DND-41 (cell line): ENCODE data around the gene POLR2E.

Experiments
- ATAC-seq: fragments of 200-7000 bp; cut with Tn5 transposase; 3 replicates; pipeline ENCODE4 v1.9.1; 2021; ENCODE audit warnings: low read depth; ENCODE audit not compliant: insufficient read depth
- DNase-seq: peaks from one replicate; pipeline ENCODE4 v3.0.0-alpha.2; 2020
- H2AFZ ChIP-seq: 2 replicates; pipeline ENCODE4 v1.6.0; 2012; ENCODE audit warnings: low read depth, low read length
- H3K27ac ChIP-seq: 2 replicates; pipeline ENCODE4 v1.5.1; 2012; ENCODE audit warnings: low read length, inconsistent platforms
- H3K27me3 ChIP-seq: fragments of 200-600 bp; sonication (generic); 2 replicates; pipeline ENCODE4 v1.6.0; 2012; ENCODE audit warnings: low read length, mild to moderate bottlenecking, inconsistent platforms; ENCODE audit not compliant: insufficient read depth, poor library complexity
- H3K36me3 ChIP-seq: 2 replicates; pipeline ENCODE4 v1.5.1; 2012; ENCODE audit warnings: low read length, inconsistent platforms; ENCODE audit not compliant: insufficient read depth
- H3K4me1 ChIP-seq: 2 replicates; pipeline ENCODE4 v1.5.1; 2012; ENCODE audit warnings: mild to moderate bottlenecking, low read length; ENCODE audit not compliant: insufficient read depth
- H3K4me2 ChIP-seq: 2 replicates; pipeline ENCODE4 v1.6.0; 2012; ENCODE audit warnings: mild to moderate bottlenecking, moderate library complexity, low read length, inconsistent platforms; ENCODE audit not compliant: insufficient read depth
- H3K4me3 ChIP-seq, 2 experiments: fragments of 200-600 bp in 1 of 2; shearing (Covaris generic) in 1 of 2; 2 replicates each; pipeline ENCODE4 v1.5.1; 2012 to 2016; ENCODE audit warnings: inconsistent platforms in 2 of 2, low read length in 2 of 2, mild to moderate bottlenecking in 2 of 2, low read depth in 1 of 2, moderate library complexity in 1 of 2
- H3K79me2 ChIP-seq: 2 replicates; pipeline ENCODE4 v1.6.0; 2012; ENCODE audit warnings: low read length, inconsistent platforms; ENCODE audit not compliant: insufficient read depth
- H3K9ac ChIP-seq: 2 replicates; pipeline ENCODE4 v1.6.0; 2012; ENCODE audit warnings: low read depth, mild to moderate bottlenecking, inconsistent platforms, low read length, moderate library complexity
- H3K9me3 ChIP-seq: 2 replicates; pipeline ENCODE4 v1.5.1; 2012; ENCODE audit warnings: low read length, moderate library complexity, mild to moderate bottlenecking, inconsistent platforms; ENCODE audit not compliant: insufficient read depth, severe bottlenecking
- H4K20me1 ChIP-seq: 2 replicates; pipeline ENCODE4 v1.6.0; 2012; ENCODE audit warnings: low read length; ENCODE audit not compliant: insufficient read depth
- CTCF ChIP-seq: IDR thresholded peaks from 2 replicates; pipeline ENCODE4 v1.5.1; 2012; ENCODE audit warnings: borderline replicate concordance, low read length, moderate library complexity, mild to moderate bottlenecking; ENCODE audit not compliant: poor library complexity, severe bottlenecking; ENCODE audit errors: extremely low read depth
- EZH2 ChIP-seq: IDR thresholded peaks from 3 replicates; pipeline ENCODE4 v1.6.1; 2012; ENCODE audit warnings: borderline replicate concordance, low read depth, mild to moderate bottlenecking, moderate library complexity, low read length, inconsistent platforms; ENCODE audit not compliant: severe bottlenecking

POLR2E gene

DNA sequence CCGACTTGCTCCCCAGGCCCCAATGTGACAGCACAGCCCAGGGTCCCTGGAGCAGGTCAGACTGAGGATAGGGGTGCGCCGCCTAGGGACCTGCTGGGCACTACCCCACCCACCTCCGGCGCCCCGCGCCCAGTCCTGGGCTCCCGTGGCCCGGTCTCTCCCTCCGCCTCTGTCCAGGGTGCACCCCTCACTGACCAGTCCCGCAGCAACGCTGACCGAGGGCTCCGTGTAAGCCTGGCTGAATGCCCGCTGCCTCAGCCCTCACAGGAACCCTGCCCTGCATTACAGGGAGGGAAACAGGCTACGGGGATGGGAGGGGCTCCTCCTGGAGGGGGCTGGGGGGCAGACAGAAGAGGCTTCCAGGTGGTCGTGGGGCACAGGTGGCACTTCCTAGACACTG, 40.3 kb upstream of the POLR2E start:
- H3K4me1 ChIP-seq: peaks cover 25% of the 10 kb centered on the region
- no peak for DNase-seq
- TF ChIP-seq CTCF (no peak), EZH2 (no peak)
- no peak overlapping the region for H3K4me2 ChIP-seq
- H4K20me1 ChIP-seq: no peaks in the 10 kb centered on the region
- H3K27me3 ChIP-seq: no peaks in the 10 kb centered on the region
- no peak overlapping the region for H2AFZ ChIP-seq
- no peak overlapping the region for H3K4me3 ChIP-seq
- H3K36me3 ChIP-seq: no peaks in the 10 kb centered on the region; the same call in 1 of the 2 replicates
- H3K27ac ChIP-seq: no peak overlapping the region
- no peaks in the 10 kb centered on the region for H3K9me3 ChIP-seq
- H3K9ac ChIP-seq: no peak overlapping the region
- H3K79me2 ChIP-seq: peaks cover 14% of the 10 kb centered on the region
- no peak for ATAC-seq

DNA sequence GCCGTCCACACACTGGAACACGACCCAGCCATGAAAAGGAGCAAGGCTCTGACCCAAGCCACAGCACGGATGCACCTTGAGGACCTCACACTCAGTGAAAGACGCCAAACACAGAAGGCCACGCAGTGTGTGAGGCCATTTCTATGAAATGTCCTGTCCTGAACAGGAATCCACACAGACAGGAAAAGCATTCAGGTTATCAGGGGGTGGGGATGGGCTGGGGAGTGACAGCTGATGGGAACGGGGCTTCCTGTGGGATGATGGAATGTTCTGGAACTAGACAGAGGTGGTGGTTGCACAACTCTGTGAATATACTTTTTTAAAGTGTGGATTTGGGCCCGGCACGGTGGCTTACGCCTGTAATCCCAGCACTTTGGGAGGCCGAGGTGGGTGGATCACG, 39.3 kb upstream of the POLR2E start:
- Histone ChIP-seq H4K20me1 (no peaks in the 10 kb centered on the region; the same call in 1 of the 2 replicates), H3K27me3 (no peaks in the 10 kb centered on the region), H3K79me2 (peaks cover 24% of the 10 kb centered on the region), H3K4me2 (no peak overlapping the region), H2AFZ (no peak overlapping the region), H3K36me3 (no peaks in the 10 kb centered on the region; the same call in 1 of the 2 replicates), H3K27ac (peak overlapping the region; percentile 4; the same call in 1 of the 2 replicates), H3K9ac (no peak overlapping the region), H3K9me3 (no peaks in the 10 kb centered on the region), H3K4me1 (peaks cover 25% of the 10 kb centered on the region), H3K4me3 (no peak overlapping the region)
- DNase-seq (no peak), ATAC-seq (no peak)
- no peak for TF ChIP-seq EZH2
- no peak for TF ChIP-seq CTCF

DNA sequence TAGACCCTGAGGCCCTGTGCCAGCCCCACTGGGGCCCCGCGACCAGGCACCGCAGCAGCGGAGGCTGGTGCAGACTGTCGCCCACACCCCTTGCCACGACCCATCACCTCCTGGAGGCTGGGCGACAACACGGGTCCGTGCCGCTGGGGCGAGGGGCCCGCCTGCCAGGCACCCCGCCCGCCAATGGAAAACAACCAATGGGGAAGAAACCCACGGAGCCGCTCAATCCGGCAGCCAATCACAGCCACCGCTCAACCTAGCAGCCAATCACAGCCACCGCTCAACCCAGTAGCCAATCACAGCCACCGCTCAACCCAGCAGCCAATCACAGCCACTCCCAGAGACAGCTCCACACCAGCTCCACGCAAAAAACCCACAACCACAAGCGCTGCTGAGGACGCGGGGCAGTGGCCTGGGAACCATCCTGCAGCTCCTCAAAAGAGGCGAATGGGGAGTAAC, 38.3 kb upstream of the POLR2E start:
- peaks cover 25% of the 10 kb centered on the region for H3K4me1 ChIP-seq
- no peak overlapping the region for H3K9ac ChIP-seq
- H3K36me3 ChIP-seq: no peaks in the 10 kb centered on the region; the same call in 1 of the 2 replicates
- DNase-seq (peak; percentile 55), ATAC-seq (peak; percentile 25; the same call in 1 of the 3 replicates)
- H2AFZ ChIP-seq: no peak overlapping the region
- H3K4me2 ChIP-seq: no peak overlapping the region
- H3K4me3 ChIP-seq: no peak overlapping the region
- H3K27me3 ChIP-seq: no peaks in the 10 kb centered on the region
- no peak overlapping the region for H3K27ac ChIP-seq
- no peaks in the 10 kb centered on the region; the same call in 1 of the 2 replicates for H4K20me1 ChIP-seq
- H3K79me2 ChIP-seq: peaks cover 28% of the 10 kb centered on the region
- TF ChIP-seq CTCF: no peak
- no peak for TF ChIP-seq EZH2
- no peaks in the 10 kb centered on the region for H3K9me3 ChIP-seq
